ENCODE results near the gene GALNT9. TPM values are rescaled to one million over a fixed set of nuclear protein-coding genes. Genes with fewer than 3 reads are reported as not detected.

The GALNT9 gene
- polyA plus RNA-seq, 1 donor from 2014 or later = 13.5 TPM

- no peak overlapping the region for H3K9ac ChIP-seq (ENCODE audit: low read length)
- H4K20me1 ChIP-seq (ENCODE audit: insufficient read depth) = no peaks in the 10 kb centered on the region
- H3K4me3 ChIP-seq (ENCODE audit: low read length) = no peak overlapping the region
- no peaks in the 10 kb centered on the region for H3K79me2 ChIP-seq (replicated peaks; ENCODE audit: insufficient read depth, low read length)
- H3K9me2 ChIP-seq (ENCODE audit: insufficient read depth, low read length) = no peaks in the 10 kb centered on the region
- no peak overlapping the region for H3K27ac ChIP-seq (ENCODE audit: low read length)
- H3K27me3 ChIP-seq (ENCODE audit: insufficient read depth, low read depth, low read length) = no peaks in the 10 kb centered on the region
- no peak overlapping the region for H3K4me2 ChIP-seq (ENCODE audit: low read length)
- H3K36me3 ChIP-seq (ENCODE audit: insufficient read depth, low read length) = no peaks in the 10 kb centered on the region
- no peaks in the 10 kb centered on the region for H3F3A ChIP-seq (ENCODE audit: insufficient read depth, low read length, poor library complexity, severe bottlenecking)
- H2AFZ ChIP-seq (ENCODE audit: low read depth, low read length) = no peak overlapping the region
- no peaks in the 10 kb centered on the region for H3K9me3 ChIP-seq (ENCODE audit: low read length)
- TF ChIP-seq MXI1 (conservative IDR thresholded peaks at IDR 0.05; ENCODE audit: poor library complexity, severe bottlenecking) (no peak), EP300 (conservative IDR thresholded peaks at IDR 0.05; ENCODE audit: poor library complexity, severe bottlenecking) (no peak), SMC3 (conservative IDR thresholded peaks at IDR 0.05; ENCODE audit: poor library complexity) (no peak), REST (IDR thresholded peaks at IDR 0.05; ENCODE audit: borderline replicate concordance) (no peak), RAD21 (conservative IDR thresholded peaks at IDR 0.05) (no peak), TAF1 (IDR thresholded peaks at IDR 0.05; ENCODE audit: low read depth) (no peak), CTCF (IDR thresholded peaks at IDR 0.05; ENCODE audit: poor library complexity, severe bottlenecking) (no peak), POLR2AphosphoS5 (IDR thresholded peaks at IDR 0.05) (no peak), EZH2 (IDR thresholded peaks at IDR 0.05; ENCODE audit: borderline replicate concordance, insufficient read depth, low read length, poor library complexity, severe bottlenecking) (no peak)
Measured at GRCh38 chr12:132355742-132356681, 26.6 kb upstream of the GALNT9 start.

GRCh38 chr12:132354982-132355680 lies 25.7 kb upstream of the GALNT9 start:
- Histone ChIP-seq H2AFZ (ENCODE audit: low read depth, low read length) (no peak overlapping the region), H3K4me3 (ENCODE audit: low read length) (no peak overlapping the region), H4K20me1 (ENCODE audit: insufficient read depth) (no peaks in the 10 kb centered on the region), H3K9ac (ENCODE audit: low read length) (no peak overlapping the region), H3K9me2 (ENCODE audit: insufficient read depth, low read length) (no peaks in the 10 kb centered on the region), H3K27me3 (ENCODE audit: insufficient read depth, low read depth, low read length) (no peaks in the 10 kb centered on the region), H3K36me3 (ENCODE audit: insufficient read depth, low read length) (no peaks in the 10 kb centered on the region), H3F3A (ENCODE audit: insufficient read depth, low read length, poor library complexity, severe bottlenecking) (no peaks in the 10 kb centered on the region), H3K9me3 (ENCODE audit: low read length) (no peaks in the 10 kb centered on the region), H3K79me2 (replicated peaks; ENCODE audit: insufficient read depth, low read length) (no peaks in the 10 kb centered on the region), H3K27ac (ENCODE audit: low read length) (no peak overlapping the region), H3K4me2 (ENCODE audit: low read length) (no peak overlapping the region)
- TF ChIP-seq TAF1 (IDR thresholded peaks at IDR 0.05; ENCODE audit: low read depth) = no peak
- no peak for TF ChIP-seq MXI1 (conservative IDR thresholded peaks at IDR 0.05; ENCODE audit: poor library complexity, severe bottlenecking)
- TF ChIP-seq RAD21 (conservative IDR thresholded peaks at IDR 0.05) = no peak
- no peak for TF ChIP-seq EZH2 (IDR thresholded peaks at IDR 0.05; ENCODE audit: borderline replicate concordance, insufficient read depth, low read length, poor library complexity, severe bottlenecking)
- no peak for TF ChIP-seq CTCF (IDR thresholded peaks at IDR 0.05; ENCODE audit: poor library complexity, severe bottlenecking)
- TF ChIP-seq REST (IDR thresholded peaks at IDR 0.05; ENCODE audit: borderline replicate concordance) = no peak
- no peak for TF ChIP-seq POLR2AphosphoS5 (IDR thresholded peaks at IDR 0.05)
- no peak for TF ChIP-seq SMC3 (conservative IDR thresholded peaks at IDR 0.05; ENCODE audit: poor library complexity)
- no peak for TF ChIP-seq EP300 (conservative IDR thresholded peaks at IDR 0.05; ENCODE audit: poor library complexity, severe bottlenecking)
